GM19043 (cell line): ENCODE measurements around the gene HOXA6.

Source experiments
- ATAC-seq: cut with Tn5 transposase; IDR thresholded peaks from one replicate; pipeline ENCODE4 v1.9.1; 2021; ENCODE audit warnings: low read depth; ENCODE audit not compliant: unreplicated experiment

Gene HOXA6

GRCh38 chr7:27163288-27164044 lies 15.9 kb upstream of the HOXA6 start:
- ATAC-seq = no peak

GRCh38 chr7:27162561-27163287 lies 15.2 kb upstream of the HOXA6 start:
- ATAC-seq = no peak

GRCh38 chr7:27161721-27162560 lies 14.4 kb upstream of the HOXA6 start:
- no peak for ATAC-seq

- ATAC-seq = no peak
Measured at GRCh38 chr7:27161214-27161720, 13.7 kb upstream of the HOXA6 start.

- no peak for ATAC-seq
Measured at GRCh38 chr7:27160546-27161213, 13.1 kb upstream of the HOXA6 start.

- ATAC-seq = no peak
Measured at GRCh38 chr7:27160145-27160545, 12.6 kb upstream of the HOXA6 start.

GRCh38 chr7:27159266-27160144 lies 11.9 kb upstream of the HOXA6 start:
- ATAC-seq = no peak

GRCh38 chr7:27158436-27159265 lies 11.1 kb upstream of the HOXA6 start:
- no peak for ATAC-seq

GRCh38 chr7:27157702-27158431 lies 10.3 kb upstream of the HOXA6 start:
- no peak for ATAC-seq

- ATAC-seq = no peak
Measured at GRCh38 chr7:27156916-27157701, 9.5 kb upstream of the HOXA6 start.

GRCh38 chr7:27156508-27156898 lies 8.9 kb upstream of the HOXA6 start, which contains the start of gene HOXA7:
Gene HOXA7 (minus strand): TSS chr7:27156675. CDS start chr7:27156545, 130 bp downstream.
- ATAC-seq = no peak

GRCh38 chr7:27155816-27156507 lies 8.4 kb upstream of the HOXA6 start:
- ATAC-seq = no peak

- no peak for ATAC-seq
Measured at GRCh38 chr7:27154901-27155815, 7.6 kb upstream of the HOXA6 start.

- no peak for ATAC-seq
Measured at GRCh38 chr7:27154369-27154768, 6.8 kb upstream of the HOXA6 start.

- ATAC-seq = no peak
Measured at GRCh38 chr7:27153526-27153925, 6.0 kb upstream of the HOXA6 start.
